HG02571 (cell line): Measurements from ENCODE around the gene SLC12A8.

Experiments used
- ATAC-seq: cut with Tn5 transposase; IDR thresholded peaks from one replicate; pipeline ENCODE4 v1.9.1; 2021; ENCODE audit warnings: mild to moderate bottlenecking, moderate library complexity; ENCODE audit not compliant: unreplicated experiment

The SLC12A8 gene

GRCh38 chr3:125212509-125213363 lies at the start of gene SLC12A8:
TSS of gene SLC12A8 (minus strand) at chr3:125212748. CDS start at chr3:125211349, 1,399 bp downstream.
- no peak for ATAC-seq

GRCh38 chr3:125262161-125262560 lies 49.6 kb upstream of the SLC12A8 start:
- no peak for ATAC-seq

GRCh38 chr3:125261031-125261430 lies 48.5 kb upstream of the SLC12A8 start:
- no peak for ATAC-seq

- no peak for ATAC-seq
Measured at GRCh38 chr3:125260158-125260557, 47.6 kb upstream of the SLC12A8 start.

- ATAC-seq, result no peak
Measured at GRCh38 chr3:125257536-125257935, 45.0 kb upstream of the SLC12A8 start.

- ATAC-seq, result no peak
Measured at GRCh38 chr3:125256675-125257074, 44.1 kb upstream of the SLC12A8 start.

- no peak for ATAC-seq
Measured at GRCh38 chr3:125250973-125251372, 38.4 kb upstream of the SLC12A8 start.

- ATAC-seq, result no peak
Measured at GRCh38 chr3:125246237-125246636, 33.7 kb upstream of the SLC12A8 start.

GRCh38 chr3:125245521-125245920 lies 33.0 kb upstream of the SLC12A8 start:
- ATAC-seq, result no peak

GRCh38 chr3:125240496-125240895 lies 27.9 kb upstream of the SLC12A8 start:
- no peak for ATAC-seq

- ATAC-seq, result no peak
Measured at GRCh38 chr3:125239266-125239665, 26.7 kb upstream of the SLC12A8 start.

GRCh38 chr3:125238759-125239158 lies 26.2 kb upstream of the SLC12A8 start:
- no peak for ATAC-seq

- ATAC-seq, result no peak
Measured at GRCh38 chr3:125236331-125236903, 23.9 kb upstream of the SLC12A8 start.

GRCh38 chr3:125234831-125235230 lies 22.3 kb upstream of the SLC12A8 start:
- ATAC-seq, result no peak

GRCh38 chr3:125232401-125232800 lies 19.9 kb upstream of the SLC12A8 start:
- ATAC-seq, result no peak

- no peak for ATAC-seq
Measured at GRCh38 chr3:125231895-125232294, 19.3 kb upstream of the SLC12A8 start.

- ATAC-seq, result no peak
Measured at GRCh38 chr3:125229707-125230106, 17.2 kb upstream of the SLC12A8 start.

GRCh38 chr3:125229168-125229567 lies 16.6 kb upstream of the SLC12A8 start:
- no peak for ATAC-seq

- ATAC-seq, result no peak
Measured at GRCh38 chr3:125221831-125222230, 9.3 kb upstream of the SLC12A8 start.

GRCh38 chr3:125220727-125221429 lies 8.3 kb upstream of the SLC12A8 start:
- ATAC-seq, result no peak

- ATAC-seq, result no peak
Measured at GRCh38 chr3:125220183-125220582, 7.6 kb upstream of the SLC12A8 start.

- no peak for ATAC-seq
Measured at GRCh38 chr3:125219261-125219701, 6.7 kb upstream of the SLC12A8 start.
